Astrocyte (in vitro differentiated cells and primary cell): ENCODE measurements around the gene SUSD2.

Source experiments
- CTCF ChIP-seq: IDR thresholded peaks from 2 replicates; pipeline ENCODE4 v1.5.1; 2011; ENCODE audit warnings: low read depth, mild to moderate bottlenecking, inconsistent platforms, low read length, moderate library complexity; ENCODE audit not compliant: insufficient read depth
- EZH2 ChIP-seq: IDR thresholded peaks from 2 replicates; pipeline ENCODE4 v1.6.1; 2012; ENCODE audit warnings: mild to moderate bottlenecking, low read length, inconsistent platforms; ENCODE audit not compliant: insufficient read depth

- TF ChIP-seq CTCF = no peak
- TF ChIP-seq EZH2 = no peak
Measured at GRCh38 chr22:24236656-24237055, 55.4 kb downstream of the SUSD2 start.
